Fibroblast of lung (primary cell): ENCODE data around the gene COPE. TPM values are rescaled to one million over a fixed set of nuclear protein-coding genes. Genes with fewer than 3 reads are reported as not detected.

Experiments used
- DNase-seq, 2 donors: peaks; one replicate each; pipeline versions ENCODE4 v3.0.0 to v3.0.0-alpha.2; 2010; ENCODE audit warnings: low read depth in 2 of 2
- H2AFZ ChIP-seq: 2 replicates; pipeline ENCODE4 v1.5.1; 2012; ENCODE audit warnings: low read length, control low read depth, inconsistent platforms
- H3K27ac ChIP-seq: 2 replicates; pipeline ENCODE4 v1.5.1; 2011; ENCODE audit warnings: low read length, control low read depth; ENCODE audit not compliant: insufficient read depth
- H3K27me3 ChIP-seq: 2 replicates; pipeline ENCODE4 v1.5.1; 2011; ENCODE audit warnings: mild to moderate bottlenecking, low read length; ENCODE audit not compliant: control insufficient read depth, insufficient read depth
- H3K36me3 ChIP-seq: 2 replicates; pipeline ENCODE4 v1.5.1; 2011; ENCODE audit warnings: low read length; ENCODE audit not compliant: control insufficient read depth, insufficient read depth
- H3K4me1 ChIP-seq: 2 replicates; pipeline ENCODE4 v1.5.1; 2011; ENCODE audit warnings: low read length; ENCODE audit not compliant: control insufficient read depth, insufficient read depth; ENCODE audit errors: extremely low read depth
- H3K4me2 ChIP-seq: 2 replicates; pipeline ENCODE4 v1.5.1; 2011; ENCODE audit warnings: low read length, control low read depth; ENCODE audit not compliant: insufficient read depth; ENCODE audit errors: extremely low read depth
- H3K4me3 ChIP-seq, 4 experiments: fragments of 200-600 bp in 1 of 4; sonication (generic) in 1 of 4; replicated peaks in 1 of 4; 2 replicates each; pipeline ENCODE4 v1.5.1; 2011 to 2016; ENCODE audit warnings: low read length in 4 of 4, low read depth in 3 of 4, mild to moderate bottlenecking in 3 of 4, control low read depth in 2 of 4, inconsistent platforms in 1 of 4, mixed read lengths in 1 of 4; ENCODE audit not compliant: insufficient read depth in 1 of 4; ENCODE audit errors: control extremely low read depth in 1 of 4
- H3K79me2 ChIP-seq: 2 replicates; pipeline ENCODE4 v1.5.1; 2012; ENCODE audit warnings: mild to moderate bottlenecking, low read length, inconsistent platforms; ENCODE audit not compliant: control insufficient read depth, insufficient read depth
- H3K9ac ChIP-seq: 2 replicates; pipeline ENCODE4 v1.5.1; 2011; ENCODE audit warnings: mild to moderate bottlenecking, low read length, control low read depth; ENCODE audit not compliant: insufficient read depth
- H3K9me3 ChIP-seq: 2 replicates; pipeline ENCODE4 v1.5.1; 2012; ENCODE audit warnings: low read depth, low read length; ENCODE audit not compliant: control insufficient read depth, insufficient read depth
- H4K20me1 ChIP-seq: 2 replicates; pipeline ENCODE4 v1.5.1; 2011; ENCODE audit warnings: low read length; ENCODE audit not compliant: control insufficient read depth, insufficient read depth; ENCODE audit errors: extremely low read depth
- EZH2 ChIP-seq: IDR thresholded peaks from 2 replicates; pipeline ENCODE4 v1.5.1; 2012; ENCODE audit warnings: low read length, control low read depth, mild to moderate bottlenecking; ENCODE audit errors: missing control alignments
- polyA plus RNA-seq, 2 donors: library from polyadenylated mRNA; depleted of rRNA in 1 of 2; stranded (reverse) in 1 of 2; unstranded in 1 of 2; fragments of >200 nt; gene quantifications; 2 replicates each; pipeline ENCODE4 v1.2.1, GENCODE V29; 2011 to 2012; ENCODE audit warnings: missing spikeins in 1 of 2
- total RNA-seq: library from RNA; depleted of rRNA; stranded (reverse); fragments of >200 nt; gene quantifications from 2 replicates; pipeline ENCODE4 v1.2.1, GENCODE V29; 2014
- TF ChIP-seq, protein P1 (sequence below), 2 donors: IDR thresholded peaks in 1 of 2; conservative IDR thresholded peaks in 1 of 2; 1 replicate in 1 of 2; 2 replicates in 1 of 2; pipeline ENCODE4 v1.5.1; 2011 to 2012; ENCODE audit warnings: low read length in 2 of 2, control low read depth in 1 of 2, inconsistent platforms in 1 of 2, low read depth in 1 of 2, mild to moderate bottlenecking in 1 of 2

The COPE gene
- total and polyA plus RNA-seq, 2 donors (not counting 1 experiment from before 2014, with no cell fraction given), result 146 to 182 TPM

GRCh38 chr19:18906605-18907519 lies 12.3 kb downstream of the COPE start:
- Histone ChIP-seq H3K9ac (no peak overlapping the region), H4K20me1 (no peaks in the 10 kb centered on the region), H3K4me3 (no peak overlapping the region), H3K9me3 (no peaks in the 10 kb centered on the region), H2AFZ (no peak overlapping the region), H3K27ac (no peak overlapping the region), H3K4me2 (no peak overlapping the region), H3K27me3 (no peaks in the 10 kb centered on the region), H3K79me2 (no peaks in the 10 kb centered on the region), H3K4me1 (no peaks in the 10 kb centered on the region), H3K36me3 (peaks cover 35% of the 10 kb centered on the region)
- no peak for DNase-seq
- TF ChIP-seq EZH2, result no peak
- TF ChIP-seq, protein P1, sequence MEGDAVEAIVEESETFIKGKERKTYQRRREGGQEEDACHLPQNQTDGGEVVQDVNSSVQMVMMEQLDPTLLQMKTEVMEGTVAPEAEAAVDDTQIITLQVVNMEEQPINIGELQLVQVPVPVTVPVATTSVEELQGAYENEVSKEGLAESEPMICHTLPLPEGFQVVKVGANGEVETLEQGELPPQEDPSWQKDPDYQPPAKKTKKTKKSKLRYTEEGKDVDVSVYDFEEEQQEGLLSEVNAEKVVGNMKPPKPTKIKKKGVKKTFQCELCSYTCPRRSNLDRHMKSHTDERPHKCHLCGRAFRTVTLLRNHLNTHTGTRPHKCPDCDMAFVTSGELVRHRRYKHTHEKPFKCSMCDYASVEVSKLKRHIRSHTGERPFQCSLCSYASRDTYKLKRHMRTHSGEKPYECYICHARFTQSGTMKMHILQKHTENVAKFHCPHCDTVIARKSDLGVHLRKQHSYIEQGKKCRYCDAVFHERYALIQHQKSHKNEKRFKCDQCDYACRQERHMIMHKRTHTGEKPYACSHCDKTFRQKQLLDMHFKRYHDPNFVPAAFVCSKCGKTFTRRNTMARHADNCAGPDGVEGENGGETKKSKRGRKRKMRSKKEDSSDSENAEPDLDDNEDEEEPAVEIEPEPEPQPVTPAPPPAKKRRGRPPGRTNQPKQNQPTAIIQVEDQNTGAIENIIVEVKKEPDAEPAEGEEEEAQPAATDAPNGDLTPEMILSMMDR (conservative IDR thresholded peaks at IDR 0.05 in 1 of 2, IDR thresholded peaks at IDR 0.05 in 1 of 2; ENCODE audit: low read depth in 1 of 2, low read length in 2 of 2), result no peak

- DNase-seq, result no peak
- Histone ChIP-seq H3K27ac (no peak overlapping the region), H3K4me2 (no peak overlapping the region), H3K9me3 (no peaks in the 10 kb centered on the region), H3K4me1 (no peaks in the 10 kb centered on the region), H3K36me3 (peaks cover 33% of the 10 kb centered on the region), H3K27me3 (no peaks in the 10 kb centered on the region), H3K79me2 (no peaks in the 10 kb centered on the region), H2AFZ (no peak overlapping the region), H3K4me3 (no peak overlapping the region), H3K9ac (no peak overlapping the region), H4K20me1 (no peaks in the 10 kb centered on the region)
- TF ChIP-seq EZH2, result no peak
- TF ChIP-seq, protein P1 (conservative IDR thresholded peaks at IDR 0.05 in 1 of 2, IDR thresholded peaks at IDR 0.05 in 1 of 2; ENCODE audit: low read depth in 1 of 2, low read length in 2 of 2), result no peak
Measured at GRCh38 chr19:18905513-18906236, 13.5 kb downstream of the COPE start.

DNA sequence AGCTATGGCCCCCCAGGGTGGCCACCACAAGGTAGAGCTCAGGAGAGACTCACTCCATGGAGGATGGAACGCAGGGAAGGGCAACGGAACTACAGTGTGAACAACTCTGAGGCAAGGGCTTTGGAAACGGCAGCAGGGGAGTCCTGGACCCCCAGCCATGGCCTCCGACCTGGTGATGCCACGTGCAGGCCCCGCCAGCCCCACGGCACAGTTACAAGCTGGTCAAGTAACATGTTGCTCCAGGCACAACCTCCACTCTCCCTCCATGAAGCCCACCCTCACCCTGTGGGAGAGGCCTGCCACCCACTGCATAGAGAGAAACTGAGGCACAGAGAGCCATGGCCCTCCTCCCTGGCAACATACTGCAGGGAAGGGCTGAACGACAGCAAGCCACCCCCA lies 14.1 kb downstream of the COPE start:
- Histone ChIP-seq H3K4me3 (no peak overlapping the region), H3K27ac (no peak overlapping the region), H3K36me3 (peaks cover 36% of the 10 kb centered on the region), H3K9me3 (no peaks in the 10 kb centered on the region), H3K4me1 (no peaks in the 10 kb centered on the region), H4K20me1 (no peaks in the 10 kb centered on the region), H3K4me2 (no peak overlapping the region), H3K27me3 (no peaks in the 10 kb centered on the region), H3K9ac (no peak overlapping the region), H3K79me2 (no peaks in the 10 kb centered on the region), H2AFZ (no peak overlapping the region)
- TF ChIP-seq, protein P1 (conservative IDR thresholded peaks at IDR 0.05 in 1 of 2, IDR thresholded peaks at IDR 0.05 in 1 of 2; ENCODE audit: low read depth in 1 of 2, low read length in 2 of 2), result no peak
- no peak for TF ChIP-seq EZH2
- no peak for DNase-seq
